ENCODE measurements around the gene AGO4. TPM values are rescaled to one million over a fixed set of nuclear protein-coding genes. Genes with fewer than 3 reads are reported as not detected.
"Not testable (repeated sequence)": the region's sequence is repeated elsewhere in the genome, so short reads cannot be mapped to it uniquely, and the experiment has no call there.

The AGO4 gene
- total RNA-seq, 1 experiment from 2014 or later = 7.0 TPM

- DNase-seq (ENCODE audit: low spot score) = no peak
- in situ Hi-C loops (cut with HindIII; ENCODE audit: low sequenced_read_pairs) = no loop called here
Measured at GRCh38 chr1:35856964-35857363, 49.1 kb downstream of the AGO4 start.

GRCh38 chr1:35857830-35858229 is 50.0 kb downstream of the AGO4 start:
- DNase-seq (ENCODE audit: low spot score) = peak; percentile 11
- in situ Hi-C loops (cut with HindIII; ENCODE audit: low sequenced_read_pairs) = no loop called here

- no peak for DNase-seq (ENCODE audit: low spot score)
- in situ Hi-C loops (cut with HindIII; ENCODE audit: low sequenced_read_pairs) = no loop called here
Measured at GRCh38 chr1:35860696-35861095, 52.9 kb downstream of the AGO4 start.

GRCh38 chr1:35863136-35863535 is 55.3 kb downstream of the AGO4 start:
- in situ Hi-C loops (cut with HindIII; ENCODE audit: low sequenced_read_pairs) = no loop called here
- no peak for DNase-seq (ENCODE audit: low spot score)

GRCh38 chr1:35863881-35864625 is 56.2 kb downstream of the AGO4 start:
- in situ Hi-C loops (cut with HindIII; ENCODE audit: low sequenced_read_pairs) = no loop called here
- DNase-seq (ENCODE audit: low spot score) = no peak

- DNase-seq (ENCODE audit: low spot score) = no peak
- in situ Hi-C loops (cut with HindIII; ENCODE audit: low sequenced_read_pairs) = no loop called here
Measured at GRCh38 chr1:35864813-35865212, 57.0 kb downstream of the AGO4 start.

- no peak for DNase-seq (ENCODE audit: low spot score)
- in situ Hi-C loops (cut with HindIII; ENCODE audit: low sequenced_read_pairs) = no loop called here
Measured at GRCh38 chr1:35866991-35867390, 59.2 kb downstream of the AGO4 start.

GRCh38 chr1:35869245-35869950 is 61.6 kb downstream of the AGO4 start:
- DNase-seq (ENCODE audit: low spot score); in situ Hi-C loops (cut with HindIII; ENCODE audit: low sequenced_read_pairs): not testable (repeated sequence)

GRCh38 chr1:35870651-35871309 is 63.0 kb downstream of the AGO4 start:
- in situ Hi-C loops (cut with HindIII; ENCODE audit: low sequenced_read_pairs) = no loop called here

GRCh38 chr1:35873243-35873750 is 65.5 kb downstream of the AGO4 start:
- in situ Hi-C loops (cut with HindIII; ENCODE audit: low sequenced_read_pairs) = no loop called here
- no peak for DNase-seq (ENCODE audit: low spot score)

More at GRCh38 chr1:35870651-35871309, 63.0 kb downstream of the AGO4 start:
- no peak for DNase-seq (ENCODE audit: low spot score)

GRCh38 chr1:35874115-35874514 is 66.3 kb downstream of the AGO4 start:
- DNase-seq (ENCODE audit: low spot score); in situ Hi-C loops (cut with HindIII; ENCODE audit: low sequenced_read_pairs): not testable (repeated sequence)

- no peak for DNase-seq (ENCODE audit: low spot score)
- in situ Hi-C loops (cut with HindIII; ENCODE audit: low sequenced_read_pairs) = no loop called here
Measured at GRCh38 chr1:35876988-35877387, 69.2 kb downstream of the AGO4 start.

- in situ Hi-C loops (cut with HindIII; ENCODE audit: low sequenced_read_pairs) = no loop called here
- DNase-seq (ENCODE audit: low spot score) = no peak
Measured at GRCh38 chr1:35881850-35882273, 74.0 kb downstream of the AGO4 start.

GRCh38 chr1:35882586-35882944 is 74.7 kb downstream of the AGO4 start:
- in situ Hi-C loops (cut with HindIII; ENCODE audit: low sequenced_read_pairs) = no loop called here
- DNase-seq (ENCODE audit: low spot score) = no peak

- DNase-seq (ENCODE audit: low spot score) = peak; percentile 91
- in situ Hi-C loops (cut with HindIII; ENCODE audit: low sequenced_read_pairs) = no loop called here
Measured at GRCh38 chr1:35882945-35883634, 75.3 kb downstream of the AGO4 start, which contains the start of gene AGO1. AGO1 (plus strand) TSS chr1:35883209; CDS start chr1:35883422, 213 bp downstream.

GRCh38 chr1:35883635-35884101 is 75.9 kb downstream of the AGO4 start:
- peak; percentile 37 for DNase-seq (ENCODE audit: low spot score)
- in situ Hi-C loops (cut with HindIII; ENCODE audit: low sequenced_read_pairs) = no loop called here

- in situ Hi-C loops (cut with HindIII; ENCODE audit: low sequenced_read_pairs) = no loop called here
- DNase-seq (ENCODE audit: low spot score) = no peak
Measured at GRCh38 chr1:35884934-35885333, 77.1 kb downstream of the AGO4 start.

- DNase-seq (ENCODE audit: low spot score) = no peak
- in situ Hi-C loops (cut with HindIII; ENCODE audit: low sequenced_read_pairs) = no loop called here
Measured at GRCh38 chr1:35885961-35886558, 78.2 kb downstream of the AGO4 start.

Data from G401 (cell line).